Ecto neural progenitor cell (in vitro differentiated cells): ENCODE data around the gene IDH2.
A peak's percentile ranks its signal among the peaks of the same experiment; 100 is the strongest.

ENCODE experiments used
- DNase-seq: peaks from one replicate; pipeline ENCODE4 v3.0.0-alpha.2; 2018; ENCODE audit warnings: low spot score

Gene IDH2

GRCh38 chr15:90063770-90064247 is 38.5 kb downstream of the IDH2 start:
- DNase-seq, result no peak

- DNase-seq, result no peak
Measured at GRCh38 chr15:90062973-90063769, 39.1 kb downstream of the IDH2 start.

- DNase-seq, result no peak
Measured at GRCh38 chr15:90062462-90062932, 39.8 kb downstream of the IDH2 start.

- DNase-seq, result peak; percentile 67
Measured at GRCh38 chr15:90062023-90062442, 40.2 kb downstream of the IDH2 start.

- DNase-seq, result no peak
Measured at GRCh38 chr15:90060797-90061196, 41.5 kb downstream of the IDH2 start.

GRCh38 chr15:90059208-90059985 is 42.9 kb downstream of the IDH2 start:
- no peak for DNase-seq

- DNase-seq, result no peak
Measured at GRCh38 chr15:90058775-90059174, 43.5 kb downstream of the IDH2 start.

GRCh38 chr15:90058308-90058707 is 44.0 kb downstream of the IDH2 start:
- DNase-seq, result no peak

GRCh38 chr15:90056529-90056928 is 45.7 kb downstream of the IDH2 start:
- DNase-seq, result no peak

GRCh38 chr15:90055182-90055581 is 47.1 kb downstream of the IDH2 start:
- DNase-seq, result no peak

GRCh38 chr15:90054618-90055097 is 47.6 kb downstream of the IDH2 start:
- no peak for DNase-seq

- no peak for DNase-seq
Measured at GRCh38 chr15:90053685-90054466, 48.4 kb downstream of the IDH2 start.

GRCh38 chr15:90051874-90052273 is 50.4 kb downstream of the IDH2 start:
- DNase-seq, result peak; percentile 39

GRCh38 chr15:90049666-90050604 is 52.3 kb downstream of the IDH2 start:
- DNase-seq, result no peak

GRCh38 chr15:90049030-90049429 is 53.2 kb downstream of the IDH2 start:
- no peak for DNase-seq

- DNase-seq, result no peak
Measured at GRCh38 chr15:90047956-90048575, 54.2 kb downstream of the IDH2 start.

GRCh38 chr15:90046911-90047392 is 55.3 kb downstream of the IDH2 start:
- DNase-seq, result no peak

GRCh38 chr15:90046289-90046688 is 56.0 kb downstream of the IDH2 start:
- DNase-seq, result no peak

- no peak for DNase-seq
Measured at GRCh38 chr15:90044916-90045371, 57.3 kb downstream of the IDH2 start.

- no peak for DNase-seq
Measured at GRCh38 chr15:90044191-90044590, 58.1 kb downstream of the IDH2 start.
